Endometrial microvascular endothelial cells (primary cell): Measurements from ENCODE around the gene PRTFDC1. TPM values are rescaled to one million over a fixed set of nuclear protein-coding genes. Genes with fewer than 3 reads are reported as not detected.

ENCODE experiments used
- in situ Hi-C: cut with HindIII; loops from 2 replicates; pipeline ENCODE4 v1.10.0; 2017; ENCODE audit warnings: low sequenced_read_pairs, low pct_unique_long_range_greater_than_20kb; ENCODE audit errors: inconsistent ontology term
- total RNA-seq: library from RNA; depleted of rRNA; stranded (reverse); fragments of >200 nt; gene quantifications from one replicate; pipeline ENCODE4 v1.2.3, GENCODE V29; 2015; ENCODE audit errors: inconsistent ontology term

The PRTFDC1 gene
- total RNA-seq = 5.9 TPM

GRCh38 chr10:24952143-24952706 lies at the start of gene PRTFDC1:
Gene PRTFDC1 (minus strand): TSS chr10:24952606. CDS start chr10:24952575, 31 bp downstream.
- in situ Hi-C loops = no loop called here

DNA sequence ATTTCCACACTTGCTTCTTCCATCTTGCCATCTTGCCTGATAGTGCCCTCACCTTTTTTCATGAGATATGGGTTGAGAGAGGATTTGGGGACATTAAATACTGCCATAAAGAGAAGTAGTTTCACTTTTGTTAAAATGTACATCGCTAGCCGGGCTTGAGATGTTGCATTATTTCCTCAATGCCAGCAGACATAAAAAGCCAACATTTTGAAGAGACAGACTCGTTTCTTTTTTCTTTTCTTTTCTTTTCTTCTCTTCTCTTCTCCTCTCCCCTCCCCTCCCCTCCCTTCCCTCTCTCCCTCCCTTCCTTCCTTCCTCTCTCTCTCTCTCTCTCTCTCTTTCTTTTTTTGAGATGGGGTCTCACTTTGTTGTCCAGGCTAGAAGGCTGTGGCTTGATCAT lies 45.6 kb upstream of the PRTFDC1 start:
- in situ Hi-C loops = no loop called here

GRCh38 chr10:24995072-24995471 lies 42.7 kb upstream of the PRTFDC1 start:
- in situ Hi-C loops = no loop called here

DNA sequence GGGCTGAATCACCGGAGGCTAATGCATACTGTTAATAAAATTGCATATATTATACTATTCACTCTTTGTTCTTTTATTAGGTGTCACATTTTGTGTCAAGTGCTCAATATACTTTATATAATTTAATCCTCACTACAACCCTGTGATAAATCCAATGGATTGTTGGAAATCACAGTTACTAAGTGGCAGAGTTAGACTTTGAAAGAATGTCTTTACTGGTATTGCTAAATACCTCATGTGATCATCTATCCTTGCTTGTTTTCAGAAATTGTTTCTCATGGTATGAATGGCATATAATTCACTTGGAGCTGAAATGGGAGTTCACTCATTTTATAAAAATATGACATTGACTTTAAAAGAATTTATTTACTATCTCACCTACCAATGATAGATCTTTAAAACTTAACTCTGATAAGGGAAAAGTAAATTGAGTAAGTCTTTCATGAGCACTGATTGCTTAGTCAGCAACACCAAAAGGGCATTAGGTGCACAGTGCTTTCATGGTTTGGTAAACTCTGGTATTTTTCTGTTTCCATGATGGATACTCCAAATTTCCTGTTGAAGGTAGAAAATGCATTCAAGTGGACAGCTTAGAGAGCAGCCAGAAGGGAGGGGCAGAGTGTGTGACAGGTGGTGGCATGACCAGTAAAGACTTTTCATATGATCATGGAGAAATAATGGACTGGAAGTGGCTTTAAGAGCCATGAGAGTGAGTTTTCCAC lies 41.0 kb upstream of the PRTFDC1 start:
- in situ Hi-C loops = no loop called here

- in situ Hi-C loops = no loop called here
These were observed 40.2 kb upstream of the PRTFDC1 start for GRCh38 chr10:24992512-24993133.

DNA sequence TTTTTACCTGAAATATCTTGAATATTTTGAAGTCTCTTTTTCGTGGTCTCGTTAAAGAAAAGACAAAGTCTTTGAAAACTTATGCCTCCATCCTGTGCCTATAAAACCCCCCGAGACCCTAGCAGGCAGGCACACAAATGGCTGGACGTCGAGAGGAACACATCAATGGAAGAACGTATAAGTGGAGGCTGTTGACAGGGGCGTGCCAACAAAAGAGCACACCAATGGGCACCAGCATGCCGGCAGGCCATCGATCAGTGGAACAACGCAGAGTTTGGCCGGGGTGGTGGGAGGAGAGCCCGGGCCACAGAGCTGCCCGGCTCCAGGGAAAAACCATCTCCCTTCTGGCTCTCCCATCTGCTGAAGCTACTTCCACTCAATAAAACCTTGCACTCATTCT lies 38.9 kb upstream of the PRTFDC1 start:
- in situ Hi-C loops = no loop called here

DNA sequence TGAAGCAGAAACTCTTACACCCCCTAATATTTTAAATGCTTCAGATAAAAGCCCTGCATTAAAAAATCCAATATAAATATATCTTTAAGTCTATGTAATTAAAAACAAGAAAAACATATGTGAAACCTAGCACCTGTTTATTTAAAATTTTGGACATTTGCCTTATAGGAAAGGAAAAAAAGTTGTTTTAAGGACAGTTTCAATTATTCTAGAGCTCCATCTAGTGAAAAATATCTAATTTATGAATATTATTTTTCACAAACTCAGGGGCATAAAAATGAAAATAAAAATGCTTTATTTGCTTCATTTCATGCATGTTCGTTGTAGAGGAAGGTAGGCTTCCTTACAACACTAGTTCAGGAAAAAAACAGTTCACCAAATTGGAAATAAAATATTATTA lies 37.5 kb upstream of the PRTFDC1 start:
- in situ Hi-C loops = no loop called here

- in situ Hi-C loops = no loop called here
These were observed 36.6 kb upstream of the PRTFDC1 start for GRCh38 chr10:24988831-24989640.

DNA sequence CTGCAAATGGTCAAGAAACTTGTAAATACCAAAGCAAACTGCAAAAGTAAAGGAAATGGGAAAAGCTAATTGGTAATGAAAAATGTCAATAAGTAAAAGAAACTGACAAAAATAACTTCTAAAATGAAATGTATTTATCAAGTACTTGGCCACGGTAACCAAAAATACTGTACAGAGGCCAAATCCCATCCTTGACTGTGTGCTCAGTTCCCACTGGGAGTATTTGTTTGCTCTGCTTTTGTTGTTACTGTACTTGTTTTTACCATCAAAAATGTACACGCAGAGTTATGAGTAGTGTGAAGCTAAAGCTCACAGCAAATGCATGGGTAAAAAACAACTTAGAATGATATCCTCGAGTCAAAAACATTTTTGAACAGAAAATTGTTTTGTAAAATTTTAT lies 32.5 kb upstream of the PRTFDC1 start:
- in situ Hi-C loops = no loop called here

GRCh38 chr10:24983946-24984345 lies 31.5 kb upstream of the PRTFDC1 start:
- in situ Hi-C loops = no loop called here

GRCh38 chr10:24983130-24983529 lies 30.7 kb upstream of the PRTFDC1 start:
- in situ Hi-C loops = no loop called here

- in situ Hi-C loops = no loop called here
These were observed 30.1 kb upstream of the PRTFDC1 start for GRCh38 chr10:24982319-24983112.

GRCh38 chr10:24981161-24981710 lies 28.8 kb upstream of the PRTFDC1 start:
- in situ Hi-C loops = no loop called here

DNA sequence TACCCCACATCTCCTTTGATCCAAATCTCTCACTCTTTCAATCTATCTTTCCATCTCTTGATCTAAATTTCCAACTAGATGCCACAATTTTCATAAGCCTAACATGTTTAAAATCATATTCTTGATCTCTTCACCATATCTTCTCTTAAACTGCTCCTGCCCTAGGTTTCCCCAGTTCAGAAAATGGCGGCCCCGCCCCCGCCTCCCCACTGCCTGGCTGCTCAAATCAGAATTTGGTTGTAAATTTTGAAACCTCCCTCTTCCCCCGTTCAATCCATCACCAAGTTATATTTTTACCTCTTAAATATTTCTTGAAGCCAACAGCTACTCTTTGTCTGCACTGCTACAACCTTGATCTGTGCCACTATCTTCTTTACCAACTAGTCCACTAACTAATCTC lies 27.3 kb upstream of the PRTFDC1 start:
- in situ Hi-C loops = no loop called here

- in situ Hi-C loops = no loop called here
These were observed 22.6 kb upstream of the PRTFDC1 start for GRCh38 chr10:24974976-24975375.

GRCh38 chr10:24973163-24973562 lies 20.8 kb upstream of the PRTFDC1 start:
- in situ Hi-C loops = no loop called here

DNA sequence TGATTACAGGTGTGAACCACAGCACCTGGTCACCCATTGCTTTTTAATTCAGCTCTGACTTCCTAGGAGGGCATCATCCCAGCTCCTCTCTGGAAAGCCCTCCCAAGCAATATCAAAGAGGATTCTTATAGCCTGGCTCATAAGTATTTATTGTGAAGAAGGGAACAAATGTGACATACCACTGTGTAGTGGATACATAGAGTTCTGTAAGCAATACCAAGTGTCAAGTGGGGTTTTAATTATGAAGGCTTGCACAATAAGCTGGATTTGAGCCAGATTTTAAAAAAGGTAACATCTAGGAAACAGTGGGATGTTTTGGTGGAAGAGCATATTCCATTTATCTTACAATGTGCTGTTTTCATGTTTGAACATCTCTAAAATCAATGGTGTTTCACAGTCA lies 19.0 kb upstream of the PRTFDC1 start:
- in situ Hi-C loops = no loop called here

DNA sequence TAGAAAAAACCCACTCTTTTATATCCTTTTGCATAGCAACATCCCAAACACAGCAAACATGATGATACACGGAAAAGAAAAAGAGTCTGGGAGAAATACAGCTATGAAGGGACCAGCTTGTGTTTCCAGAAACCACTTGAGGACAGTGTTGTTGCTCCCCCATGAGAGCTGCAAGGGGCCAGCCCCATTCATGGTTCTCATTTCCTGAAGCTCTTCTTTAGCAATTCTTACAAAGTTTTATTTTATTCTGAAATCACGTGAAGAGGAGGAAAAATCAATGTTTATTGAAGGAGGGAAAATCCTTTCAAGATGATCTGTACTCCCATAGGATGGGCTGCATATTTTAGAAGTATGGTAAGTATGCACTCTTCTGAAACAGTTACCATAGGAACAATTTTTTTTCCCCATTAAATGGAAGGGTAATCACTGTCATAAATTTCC lies 17.5 kb upstream of the PRTFDC1 start:
- in situ Hi-C loops = no loop called here
